ENCODE results near the gene SLC27A4.

DNA sequence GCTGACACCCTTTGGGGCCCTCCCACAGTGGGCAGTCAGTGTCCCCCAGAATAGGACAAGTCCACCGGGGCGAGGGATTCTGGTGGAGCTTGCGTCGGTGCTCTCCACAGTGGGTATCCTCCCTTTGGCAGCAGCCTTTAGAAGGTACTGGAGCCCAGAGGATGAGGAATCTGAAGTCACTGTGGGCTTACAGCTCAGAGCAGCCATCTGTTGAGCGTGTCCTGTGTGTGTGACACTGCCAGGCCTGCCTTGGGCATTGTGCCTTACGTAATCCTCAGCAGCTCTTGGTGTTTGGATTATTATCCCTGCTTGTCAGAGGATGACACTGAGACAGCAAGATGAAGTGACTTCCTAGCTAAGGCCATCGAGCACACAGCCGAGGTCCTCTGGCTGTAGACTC is 43.5 kb downstream of the SLC27A4 start:
- no peak for TF ChIP-seq CTCF (conservative IDR thresholded peaks at IDR 0.05; ENCODE audit: low read length)
- TF ChIP-seq EZH2phosphoT487 (IDR thresholded peaks at IDR 0.05; ENCODE audit: borderline replicate concordance, low read depth, low read length): no peak
